Measurements from ENCODE around the gene CBX2.

The CBX2 gene

DNA sequence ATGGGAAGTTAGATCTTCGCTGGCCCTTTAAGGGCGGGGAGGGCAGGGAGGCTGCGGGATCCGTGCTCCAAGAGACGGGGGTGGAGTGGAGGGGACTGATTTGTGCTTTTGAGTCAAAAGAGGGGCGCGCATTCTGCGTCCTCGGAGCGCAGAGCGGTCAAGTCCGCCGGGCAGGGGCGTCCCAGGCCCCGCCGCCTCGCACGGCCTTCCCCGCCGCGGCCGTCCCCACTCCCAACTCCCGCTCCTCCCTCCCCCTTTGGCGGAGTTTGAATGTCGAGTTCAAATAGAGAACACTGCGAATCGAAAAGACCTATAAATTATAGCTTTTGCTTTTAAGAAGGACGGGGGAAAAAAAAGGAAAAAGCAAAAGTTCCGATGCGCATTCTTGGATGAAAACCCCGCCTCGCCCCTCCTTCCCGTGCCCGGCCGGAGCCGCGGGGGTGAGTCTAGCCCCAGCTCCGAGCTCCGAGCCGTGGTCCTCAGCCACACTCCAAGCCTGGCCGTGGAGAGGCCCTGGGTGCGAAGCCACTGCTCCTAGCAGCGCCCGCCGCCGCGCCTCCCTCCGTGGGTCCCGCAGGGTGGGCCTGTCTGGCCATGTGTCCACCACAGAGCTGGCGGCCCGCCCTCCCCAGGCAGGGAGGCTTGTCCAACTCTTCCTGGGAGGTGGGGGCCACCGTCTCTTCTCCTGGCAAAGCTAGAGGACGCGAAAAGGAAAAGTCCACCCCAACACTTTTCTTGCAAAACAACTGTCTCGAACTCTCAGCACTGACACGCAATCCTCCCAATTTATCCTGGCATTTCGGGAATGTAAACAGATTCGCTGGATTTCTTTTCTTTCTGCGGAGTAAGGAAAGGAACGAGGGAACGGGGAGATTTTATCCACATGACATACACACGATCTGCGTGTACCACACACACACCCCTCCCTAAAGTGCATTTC is 15.3 kb downstream of the CBX2 start:
- H3K27me3 ChIP-seq (ENCODE audit: insufficient read depth, low read length): peaks cover 93% of the 10 kb centered on the region
- no peak overlapping the region for H3K27ac ChIP-seq (ENCODE audit: low read length)
- H3K9me3 ChIP-seq (ENCODE audit: insufficient read depth, low read depth, low read length): peaks cover under 1% of the 10 kb centered on the region; the same call in 1 of the 2 replicates
- no peaks in the 10 kb centered on the region for H3K36me3 ChIP-seq (ENCODE audit: insufficient read depth, low read depth, low read length)
- H3K9ac ChIP-seq (ENCODE audit: low read depth, low read length): no peak overlapping the region
- H3K4me1 ChIP-seq (ENCODE audit: insufficient read depth, low read length): peaks cover 17% of the 10 kb centered on the region
- peak overlapping the region; percentile 23; the same call in 1 of the 2 replicates for H3K4me3 ChIP-seq (ENCODE audit: low read length)

DNA sequence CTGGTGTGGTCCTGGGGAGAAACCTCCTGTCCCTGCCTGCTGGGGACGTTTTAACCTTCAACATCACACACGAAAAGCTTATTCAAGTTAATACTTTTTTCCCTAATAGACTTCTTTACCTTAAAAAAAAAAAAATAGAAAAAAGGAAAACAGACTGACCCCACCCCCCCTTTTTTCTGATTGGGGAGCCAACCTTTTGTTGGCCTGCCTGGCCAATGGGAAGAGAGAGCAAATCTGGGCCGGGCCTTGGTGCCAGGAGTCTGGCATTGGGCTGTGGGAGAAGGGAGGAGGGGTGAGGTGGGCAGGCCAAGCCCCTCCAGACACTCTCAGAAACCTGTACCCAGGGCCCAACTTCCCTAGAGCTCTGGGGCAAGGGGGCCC is 16.0 kb downstream of the CBX2 start:
- Histone ChIP-seq H3K27ac (ENCODE audit: low read length) (no peak overlapping the region), H3K27me3 (ENCODE audit: insufficient read depth, low read length) (peaks cover 93% of the 10 kb centered on the region), H3K36me3 (ENCODE audit: insufficient read depth, low read depth, low read length) (no peaks in the 10 kb centered on the region), H3K9me3 (ENCODE audit: insufficient read depth, low read depth, low read length) (peaks cover 5% of the 10 kb centered on the region; the same call in 1 of the 2 replicates), H3K9ac (ENCODE audit: low read depth, low read length) (no peak overlapping the region), H3K4me1 (ENCODE audit: insufficient read depth, low read length) (peaks cover 12% of the 10 kb centered on the region), H3K4me3 (ENCODE audit: low read length) (peak overlapping the region; percentile 23; the same call in 1 of the 2 replicates)

DNA sequence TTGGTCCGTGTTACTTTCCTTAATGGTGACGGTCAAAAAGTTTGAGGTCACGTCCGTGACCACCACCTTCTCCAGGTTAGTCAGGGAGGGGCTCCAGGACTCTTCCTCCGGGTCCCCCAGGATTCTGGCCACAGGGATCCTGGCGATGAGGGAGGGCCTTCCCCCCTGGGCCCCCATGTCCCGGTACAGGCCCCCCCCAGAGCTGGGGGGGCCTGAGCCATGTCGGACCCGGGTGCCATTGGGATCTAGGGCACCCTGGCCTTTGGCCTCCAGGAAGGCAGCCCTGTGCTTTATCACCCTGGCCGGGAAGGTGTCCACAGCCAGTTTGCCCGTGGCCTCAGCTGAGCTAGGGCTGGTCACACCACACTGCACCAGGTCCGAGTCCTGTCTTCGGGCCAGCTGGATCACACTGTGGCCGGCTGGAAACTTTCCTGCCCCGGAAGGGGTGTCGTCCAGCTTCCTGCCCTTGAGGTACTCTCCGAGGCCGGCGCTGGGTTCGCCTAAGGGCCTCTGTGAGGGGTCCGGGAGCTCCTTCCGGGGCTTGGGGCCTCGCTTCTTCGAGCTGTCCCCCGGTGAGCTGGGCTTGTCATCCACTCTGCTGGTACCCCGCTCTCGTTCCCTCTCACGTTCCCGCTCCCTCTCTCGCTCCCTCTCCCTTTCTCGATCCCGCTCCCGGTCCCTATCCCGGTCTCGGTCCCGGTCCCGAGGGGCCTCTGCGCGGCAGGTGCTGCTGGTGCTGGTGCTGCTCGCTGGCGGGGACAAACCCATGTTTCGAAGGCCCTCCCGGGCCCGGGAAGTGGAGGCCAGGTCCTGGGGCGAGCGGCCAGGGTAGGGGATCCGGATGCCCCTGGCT is 16.9 kb downstream of the CBX2 start:
- H3K4me3 ChIP-seq (ENCODE audit: low read length): peak overlapping the region; percentile 7; the same call in 1 of the 2 replicates
- peaks cover 9% of the 10 kb centered on the region for H3K4me1 ChIP-seq (ENCODE audit: insufficient read depth, low read length)
- no peak overlapping the region for H3K9ac ChIP-seq (ENCODE audit: low read depth, low read length)
- H3K9me3 ChIP-seq (ENCODE audit: insufficient read depth, low read depth, low read length): peaks cover 5% of the 10 kb centered on the region; the same call in 1 of the 2 replicates
- H3K27me3 ChIP-seq (ENCODE audit: insufficient read depth, low read length): peaks cover 93% of the 10 kb centered on the region
- no peaks in the 10 kb centered on the region for H3K36me3 ChIP-seq (ENCODE audit: insufficient read depth, low read depth, low read length)
- no peak overlapping the region for H3K27ac ChIP-seq (ENCODE audit: low read length)

DNA sequence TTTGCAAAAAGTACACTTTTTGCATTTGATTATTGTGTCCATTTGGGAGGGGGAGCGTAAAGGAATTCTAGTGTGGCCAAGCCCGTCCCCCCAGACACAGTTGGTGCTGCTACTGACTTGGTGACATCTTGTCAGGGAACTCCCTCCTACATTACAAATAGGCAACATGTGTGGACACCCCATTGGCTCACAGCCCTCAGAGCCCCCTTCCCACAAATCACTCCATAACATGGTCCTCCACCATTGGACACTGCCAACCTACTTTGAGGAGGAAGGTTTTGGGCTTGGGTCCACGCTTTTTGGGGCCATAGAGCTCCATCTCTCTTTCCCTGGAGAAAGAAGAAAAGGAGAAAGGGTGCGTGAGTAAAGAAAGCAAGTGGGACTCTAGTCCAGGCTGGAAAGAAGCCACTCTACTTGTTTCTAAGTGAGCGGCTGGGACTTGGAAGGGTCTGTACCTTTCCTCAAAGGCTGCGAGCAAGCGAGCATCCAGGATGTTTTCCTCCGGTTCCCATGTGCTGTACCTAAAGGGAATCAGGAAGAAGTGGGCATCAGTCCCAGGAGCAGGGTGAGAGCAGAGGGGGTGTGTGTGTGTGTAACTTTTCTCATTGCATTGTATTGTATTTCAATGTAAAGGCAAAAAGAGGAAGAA is 18.0 kb downstream of the CBX2 start:
- H3K27ac ChIP-seq (ENCODE audit: low read length): no peak overlapping the region
- peaks cover 5% of the 10 kb centered on the region; the same call in 1 of the 2 replicates for H3K9me3 ChIP-seq (ENCODE audit: insufficient read depth, low read depth, low read length)
- no peak overlapping the region; the same call in 1 of the 2 replicates for H3K9ac ChIP-seq (ENCODE audit: low read depth, low read length)
- peaks cover 93% of the 10 kb centered on the region for H3K27me3 ChIP-seq (ENCODE audit: insufficient read depth, low read length)
- peaks cover 9% of the 10 kb centered on the region for H3K4me1 ChIP-seq (ENCODE audit: insufficient read depth, low read length)
- no peaks in the 10 kb centered on the region for H3K36me3 ChIP-seq (ENCODE audit: insufficient read depth, low read depth, low read length)
- peak overlapping the region; percentile 72 for H3K4me3 ChIP-seq (ENCODE audit: low read length)

DNA sequence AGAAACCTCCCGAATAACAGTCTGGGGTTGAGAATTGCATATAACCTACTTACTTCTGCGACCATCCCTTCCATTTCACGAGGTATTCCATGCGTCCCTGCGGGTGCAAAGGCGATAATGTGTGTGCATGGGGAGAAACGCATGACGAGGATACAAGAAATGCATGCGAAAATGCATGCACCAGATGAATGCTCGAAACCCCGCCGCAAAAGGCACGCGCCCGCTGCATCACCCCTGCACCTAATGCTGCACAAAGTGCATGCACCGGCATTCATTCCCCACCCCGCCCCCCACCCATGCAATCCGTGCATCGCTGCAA is 18.5 kb downstream of the CBX2 start:
- H3K27ac ChIP-seq (ENCODE audit: low read length): no peak overlapping the region
- H3K9ac ChIP-seq (ENCODE audit: low read depth, low read length): peak overlapping the region; percentile 73; the same call in 1 of the 2 replicates

DNA sequence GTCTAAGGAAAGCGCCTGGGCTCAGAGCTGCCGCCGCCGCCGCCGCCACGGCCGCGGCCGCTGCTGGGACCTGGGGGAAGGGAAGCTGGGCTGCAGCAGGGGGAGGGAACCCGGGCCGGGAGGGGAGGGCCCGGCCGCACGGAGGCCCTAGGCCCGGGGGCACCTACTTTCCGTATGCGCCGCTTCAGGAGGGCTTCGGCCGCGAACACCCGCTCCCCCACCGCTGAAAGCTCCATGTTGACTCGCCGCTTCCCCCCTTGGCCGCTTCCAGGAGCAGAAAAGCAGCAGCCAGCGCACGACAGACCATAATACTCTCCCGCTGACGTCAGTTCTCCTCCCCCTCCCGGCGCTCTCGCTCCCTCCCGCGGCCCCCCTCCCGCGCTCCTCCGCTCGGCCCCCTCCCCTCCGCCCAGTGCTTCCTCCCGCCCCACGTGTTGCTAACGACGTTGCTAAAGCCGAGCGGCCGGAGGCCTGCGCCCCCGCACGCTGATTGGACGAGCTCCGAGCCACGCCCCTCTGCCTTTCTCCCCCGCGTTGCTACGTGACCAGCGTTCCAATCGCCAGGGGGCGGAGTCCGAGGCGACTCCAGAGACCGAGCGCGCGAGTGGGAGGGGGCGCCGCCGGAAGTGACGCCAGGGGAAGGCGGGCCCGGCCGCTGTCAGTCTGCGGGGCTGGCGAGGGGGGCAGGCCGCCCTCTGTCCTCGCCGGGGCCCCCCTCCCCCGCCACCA is 19.0 kb downstream of the CBX2 start, which contains the start of gene CBX8:
Gene CBX8 (minus strand): TSS at position 315 of the 729 bp plus-strand sequence. CDS start 79 bp downstream, at position 236.
- peak within 1 kb of the TSS; percentile 73; the same call in 1 of the 2 replicates for H3K9ac ChIP-seq (ENCODE audit: low read depth, low read length)
- peaks cover 8% of the 10 kb centered on the region; the same call in 1 of the 2 replicates for H3K9me3 ChIP-seq (ENCODE audit: insufficient read depth, low read depth, low read length)
- H3K36me3 ChIP-seq (ENCODE audit: insufficient read depth, low read depth, low read length): no peaks in the 10 kb centered on the region
- no peak within 1 kb of the TSS for H3K27ac ChIP-seq (ENCODE audit: low read length)
- H3K4me1 ChIP-seq (ENCODE audit: insufficient read depth, low read length): peaks cover 9% of the 10 kb centered on the region
- peaks cover 93% of the 10 kb centered on the region for H3K27me3 ChIP-seq (ENCODE audit: insufficient read depth, low read length)
- peak within 1 kb of the TSS; percentile 72 for H3K4me3 ChIP-seq (ENCODE audit: low read length)

More for the DNA sequence above, 18.5 kb downstream of the CBX2 start:
- Histone ChIP-seq H3K4me3 (ENCODE audit: low read length) (peak overlapping the region; percentile 72), H3K4me1 (ENCODE audit: insufficient read depth, low read length) (peaks cover 9% of the 10 kb centered on the region), H3K36me3 (ENCODE audit: insufficient read depth, low read depth, low read length) (no peaks in the 10 kb centered on the region), H3K27me3 (ENCODE audit: insufficient read depth, low read length) (peaks cover 93% of the 10 kb centered on the region), H3K9me3 (ENCODE audit: insufficient read depth, low read depth, low read length) (peaks cover 5% of the 10 kb centered on the region; the same call in 1 of the 2 replicates)

DNA sequence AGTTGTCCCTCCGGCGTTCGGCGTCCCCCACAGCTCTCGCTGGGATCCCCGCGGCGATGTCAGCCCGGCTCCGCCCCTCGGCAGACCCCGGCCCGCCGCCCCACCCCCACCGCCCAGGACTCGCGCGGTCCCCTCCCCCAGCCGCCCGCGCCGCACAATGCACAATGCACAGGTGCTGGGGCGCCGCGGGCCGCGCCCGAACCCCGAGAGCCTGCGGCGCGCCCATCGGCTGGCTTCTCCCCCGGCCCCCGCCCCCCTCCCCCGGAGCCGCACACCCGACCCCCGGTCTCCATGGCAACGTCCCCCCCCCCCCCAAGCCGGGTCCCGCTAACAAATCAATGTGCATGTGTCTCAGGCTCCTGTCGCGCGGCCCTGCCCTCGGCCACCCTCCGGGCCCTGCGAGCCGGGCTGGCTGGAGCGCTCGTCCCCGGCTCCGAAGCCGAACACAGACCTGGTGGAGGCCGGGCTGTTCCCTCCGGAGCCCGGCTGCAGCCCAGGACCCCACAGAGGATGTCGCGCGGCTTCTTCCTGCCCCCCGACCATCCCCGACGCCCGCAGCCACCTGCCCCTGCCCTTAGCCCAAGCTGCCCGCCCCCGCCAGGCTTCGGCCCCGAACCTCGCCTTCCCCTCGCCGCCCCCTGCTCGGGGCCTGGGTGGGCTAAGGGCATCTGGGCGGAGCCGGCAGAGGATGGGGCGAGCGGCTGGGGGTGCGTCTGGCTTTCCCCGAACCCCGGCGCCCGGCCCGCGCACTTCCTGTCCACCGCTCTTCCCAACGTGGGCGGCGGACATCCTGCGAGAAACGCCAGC is 19.7 kb downstream of the CBX2 start:
- peaks cover 13% of the 10 kb centered on the region; the same call in 1 of the 2 replicates for H3K9me3 ChIP-seq (ENCODE audit: insufficient read depth, low read depth, low read length)
- H3K36me3 ChIP-seq (ENCODE audit: insufficient read depth, low read depth, low read length): no peaks in the 10 kb centered on the region
- H3K4me3 ChIP-seq (ENCODE audit: low read length): no peak overlapping the region
- H3K27ac ChIP-seq (ENCODE audit: low read length): no peak overlapping the region
- peaks cover 93% of the 10 kb centered on the region for H3K27me3 ChIP-seq (ENCODE audit: insufficient read depth, low read length)
- H3K9ac ChIP-seq (ENCODE audit: low read depth, low read length): no peak overlapping the region
- H3K4me1 ChIP-seq (ENCODE audit: insufficient read depth, low read length): peaks cover 9% of the 10 kb centered on the region

DNA sequence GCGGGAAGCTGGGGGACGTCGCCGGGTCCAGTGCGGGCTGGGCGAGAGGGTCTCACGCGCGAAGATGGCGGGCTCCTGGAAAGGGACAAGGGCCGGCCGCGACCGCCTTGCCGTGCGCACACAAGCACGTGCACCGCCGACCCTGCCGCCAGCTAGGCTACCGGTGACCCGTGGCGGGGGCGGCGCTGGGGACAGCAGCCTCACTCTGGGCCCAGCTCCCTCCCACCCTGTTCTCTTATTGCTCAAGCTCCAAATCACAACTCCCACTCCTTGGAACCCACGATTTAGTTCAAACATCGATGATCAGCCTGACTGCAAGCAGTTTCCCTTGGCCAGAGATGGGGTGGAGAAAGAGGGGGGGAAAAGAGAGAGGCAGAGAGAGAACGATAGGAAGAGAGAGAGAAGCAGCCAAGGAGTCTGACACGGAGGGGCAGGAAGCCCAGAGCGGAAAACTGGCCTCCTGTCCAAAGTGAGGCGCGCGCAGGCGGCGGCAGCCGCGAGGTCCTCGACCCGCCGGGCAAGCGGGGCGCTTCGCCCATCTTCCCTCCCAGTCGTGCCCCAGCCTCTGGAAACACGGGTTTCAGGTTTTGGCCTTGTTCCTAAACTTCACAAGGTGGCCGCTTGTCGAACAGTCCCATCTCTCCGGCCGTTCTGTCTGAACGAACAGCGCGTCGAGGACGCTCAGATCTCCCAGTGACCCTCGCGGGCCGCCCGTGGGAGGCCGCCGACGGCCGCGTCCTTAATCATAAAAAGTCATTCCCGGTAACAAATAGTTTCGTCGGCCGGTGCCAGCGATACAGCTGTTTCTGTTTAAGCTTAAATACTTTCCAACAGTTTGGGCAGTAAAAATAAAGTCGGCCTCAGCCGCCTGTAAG is 20.6 kb downstream of the CBX2 start:
- H3K27me3 ChIP-seq (ENCODE audit: insufficient read depth, low read length): peaks cover 93% of the 10 kb centered on the region
- peaks cover 7% of the 10 kb centered on the region for H3K4me1 ChIP-seq (ENCODE audit: insufficient read depth, low read length)
- H3K9ac ChIP-seq (ENCODE audit: low read depth, low read length): no peak overlapping the region
- peaks cover 13% of the 10 kb centered on the region; the same call in 1 of the 2 replicates for H3K9me3 ChIP-seq (ENCODE audit: insufficient read depth, low read depth, low read length)
- no peak overlapping the region for H3K27ac ChIP-seq (ENCODE audit: low read length)
- H3K4me3 ChIP-seq (ENCODE audit: low read length): no peak overlapping the region
- H3K36me3 ChIP-seq (ENCODE audit: insufficient read depth, low read depth, low read length): no peaks in the 10 kb centered on the region

DNA sequence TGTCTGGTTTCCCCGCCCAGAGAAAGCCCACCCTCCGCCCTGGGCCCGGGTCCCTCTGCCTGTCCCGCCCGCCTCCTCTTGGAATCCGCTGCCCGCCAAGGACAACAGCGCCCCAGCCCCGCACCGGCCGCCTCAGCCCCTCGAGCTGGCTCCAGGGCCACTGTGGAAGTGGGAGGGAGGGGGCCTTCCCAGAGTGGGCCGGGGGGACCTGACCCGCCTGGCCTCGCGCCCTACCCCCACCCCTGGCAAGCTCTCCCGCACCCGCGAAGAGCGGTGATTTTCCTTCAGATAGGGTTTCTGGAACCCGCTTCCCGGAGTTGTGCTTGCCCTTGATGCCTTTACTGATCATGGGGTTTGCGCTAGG is 21.2 kb downstream of the CBX2 start:
- Histone ChIP-seq H3K9ac (ENCODE audit: low read depth, low read length) (no peak overlapping the region), H3K27me3 (ENCODE audit: insufficient read depth, low read length) (peaks cover 93% of the 10 kb centered on the region), H3K9me3 (ENCODE audit: insufficient read depth, low read depth, low read length) (peaks cover 13% of the 10 kb centered on the region; the same call in 1 of the 2 replicates), H3K27ac (ENCODE audit: low read length) (no peak overlapping the region), H3K4me1 (ENCODE audit: insufficient read depth, low read length) (peaks cover 4% of the 10 kb centered on the region), H3K36me3 (ENCODE audit: insufficient read depth, low read depth, low read length) (no peaks in the 10 kb centered on the region), H3K4me3 (ENCODE audit: low read length) (no peak overlapping the region)

Measured in iPS-20b (cell line).